Measurements from ENCODE around the gene CTNNA3. TPM values are rescaled to one million over a fixed set of nuclear protein-coding genes. Genes with fewer than 3 reads are reported as not detected.

Gene CTNNA3
- total and polyA plus RNA-seq, 7 donors = under 0.01 to 4.6 (median 2.4) TPM; not detected in 1

DNA sequence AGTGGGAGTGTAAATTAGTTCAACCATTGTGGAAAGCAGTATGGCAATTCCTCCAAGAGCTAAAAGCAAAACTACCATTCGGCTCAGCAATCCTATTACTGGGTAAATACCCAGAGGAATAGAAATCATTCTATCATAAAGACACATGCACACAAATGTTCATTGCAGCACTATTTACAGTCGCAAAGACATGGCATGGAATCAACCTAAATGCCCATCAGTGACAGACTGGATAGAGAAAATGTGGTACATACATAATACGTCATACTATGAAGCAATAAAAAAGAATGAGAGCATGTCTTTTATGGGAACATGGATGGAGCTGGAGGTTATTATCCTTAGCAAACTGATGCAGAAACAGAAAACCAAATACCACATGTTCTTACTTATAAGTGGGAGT, 1646.7 kb downstream of the CTNNA3 start:
- Histone ChIP-seq H3K4me3 (no peak overlapping the region), H3K27ac (no peak overlapping the region), H3K9me3 (peaks cover 0 to 2% (median 0%) of the 10 kb centered on the region in 4 donors), H3K27me3 (no peaks in the 10 kb centered on the region), H3K4me1 (no peaks in the 10 kb centered on the region), H3K36me3 (no peaks in the 10 kb centered on the region)
- intact Hi-C loops (cut with DNase I) = no loop called here
- 75 to 87% methylated on average over 3 of the region's 3 CpGs for WGBS, 2 donors
- TF ChIP-seq, protein P1, sequence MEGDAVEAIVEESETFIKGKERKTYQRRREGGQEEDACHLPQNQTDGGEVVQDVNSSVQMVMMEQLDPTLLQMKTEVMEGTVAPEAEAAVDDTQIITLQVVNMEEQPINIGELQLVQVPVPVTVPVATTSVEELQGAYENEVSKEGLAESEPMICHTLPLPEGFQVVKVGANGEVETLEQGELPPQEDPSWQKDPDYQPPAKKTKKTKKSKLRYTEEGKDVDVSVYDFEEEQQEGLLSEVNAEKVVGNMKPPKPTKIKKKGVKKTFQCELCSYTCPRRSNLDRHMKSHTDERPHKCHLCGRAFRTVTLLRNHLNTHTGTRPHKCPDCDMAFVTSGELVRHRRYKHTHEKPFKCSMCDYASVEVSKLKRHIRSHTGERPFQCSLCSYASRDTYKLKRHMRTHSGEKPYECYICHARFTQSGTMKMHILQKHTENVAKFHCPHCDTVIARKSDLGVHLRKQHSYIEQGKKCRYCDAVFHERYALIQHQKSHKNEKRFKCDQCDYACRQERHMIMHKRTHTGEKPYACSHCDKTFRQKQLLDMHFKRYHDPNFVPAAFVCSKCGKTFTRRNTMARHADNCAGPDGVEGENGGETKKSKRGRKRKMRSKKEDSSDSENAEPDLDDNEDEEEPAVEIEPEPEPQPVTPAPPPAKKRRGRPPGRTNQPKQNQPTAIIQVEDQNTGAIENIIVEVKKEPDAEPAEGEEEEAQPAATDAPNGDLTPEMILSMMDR (IDR thresholded peaks at IDR 0.05) = no peak
- TF ChIP-seq POLR2A (IDR thresholded peaks at IDR 0.05) (no peak), EP300 (IDR thresholded peaks at IDR 0.05) (no peak), POLR2AphosphoS5 (IDR thresholded peaks at IDR 0.05) (no peak)
- no peak for DNase-seq

DNA sequence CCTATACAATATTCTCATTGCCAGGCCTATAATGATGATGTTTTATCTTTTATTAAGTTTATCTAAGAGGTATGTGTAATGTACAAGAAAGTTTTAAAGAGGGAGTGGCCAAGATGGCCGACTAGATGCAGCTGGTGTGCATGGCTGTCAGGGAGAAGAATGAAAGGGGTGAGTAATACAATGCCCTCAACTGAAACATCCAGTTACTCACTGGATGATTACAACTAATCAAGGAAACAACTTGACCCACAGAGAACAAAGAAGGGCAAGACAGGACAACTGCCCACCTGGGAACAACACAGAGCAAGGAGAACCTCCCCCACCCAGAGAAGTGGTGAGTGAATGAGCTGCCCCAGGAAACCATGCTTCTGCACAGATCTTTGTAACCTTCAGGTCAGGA, 1650.1 kb downstream of the CTNNA3 start:
- Histone ChIP-seq H3K27ac (no peak overlapping the region), H3K9me3 (peaks cover 0 to 2% (median 0%) of the 10 kb centered on the region in 4 donors), H3K36me3 (no peaks in the 10 kb centered on the region), H3K4me3 (no peak overlapping the region), H3K27me3 (no peaks in the 10 kb centered on the region), H3K4me1 (no peaks in the 10 kb centered on the region)
- no peak for TF ChIP-seq POLR2AphosphoS5 (IDR thresholded peaks at IDR 0.05)
- TF ChIP-seq POLR2A (IDR thresholded peaks at IDR 0.05) = no peak
- TF ChIP-seq, protein P1 (IDR thresholded peaks at IDR 0.05) = no peak
- WGBS, 2 donors = 30 to 80% methylated on average over 1 of the region's 1 CpG
- DNase-seq = no peak
- intact Hi-C loops (cut with DNase I) = no loop called here

DNA sequence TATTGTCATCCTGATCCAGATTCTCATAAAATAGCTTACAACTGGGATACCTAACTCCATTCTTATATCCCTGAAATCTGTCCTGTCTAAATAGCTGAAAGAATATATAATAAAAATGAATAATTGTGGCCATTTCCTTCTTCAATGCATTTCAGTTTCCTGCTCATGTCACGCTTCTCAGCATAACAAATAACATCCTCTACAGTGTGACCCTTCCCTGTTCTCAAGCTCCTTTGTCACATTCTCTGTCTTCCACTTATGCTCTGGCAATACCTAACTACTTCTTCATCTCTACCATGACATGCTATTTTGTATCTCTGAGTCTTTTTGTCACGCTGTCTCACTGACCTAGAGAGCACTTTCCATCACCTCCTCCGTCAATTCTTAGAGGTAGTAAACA, 1654.2 kb downstream of the CTNNA3 start:
- WGBS, 2 donors = 74 to 77% methylated on average over 3 of the region's 3 CpGs
- Histone ChIP-seq H3K27me3 (no peaks in the 10 kb centered on the region), H3K4me3 (no peak overlapping the region), H3K36me3 (no peaks in the 10 kb centered on the region), H3K4me1 (no peaks in the 10 kb centered on the region), H3K27ac (no peak overlapping the region), H3K9me3 (peaks cover 0 to 2% (median 0%) of the 10 kb centered on the region in 4 donors)
- no peak for TF ChIP-seq POLR2A (IDR thresholded peaks at IDR 0.05)
- no peak for TF ChIP-seq EP300 (IDR thresholded peaks at IDR 0.05)
- intact Hi-C loops (cut with DNase I) = no loop called here
- no peak for DNase-seq

DNA sequence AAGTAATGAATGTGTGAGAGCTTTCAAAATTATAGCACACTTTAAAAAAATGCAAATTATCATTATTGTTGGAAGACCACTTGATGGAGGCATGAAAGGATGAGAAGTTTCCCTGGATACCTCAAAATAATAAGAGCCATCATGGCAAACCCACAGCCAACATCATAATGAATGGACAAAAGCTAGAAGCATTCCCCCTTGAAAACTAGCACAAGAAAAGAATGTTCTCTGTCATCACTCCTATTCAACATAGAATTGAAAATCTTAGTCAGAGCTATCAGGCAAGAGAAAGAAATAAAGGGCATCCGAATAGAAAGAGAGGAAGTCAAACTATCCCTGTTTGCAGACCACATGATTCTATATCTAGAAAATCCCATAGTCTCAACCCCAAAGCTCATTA, 1657.4 kb downstream of the CTNNA3 start:
- TF ChIP-seq POLR2AphosphoS5 (IDR thresholded peaks at IDR 0.05) = no peak
- TF ChIP-seq, protein P1 (IDR thresholded peaks at IDR 0.05) = no peak
- no peak for TF ChIP-seq POLR2A (IDR thresholded peaks at IDR 0.05)
- no peak for TF ChIP-seq EP300 (IDR thresholded peaks at IDR 0.05)
- H3K27ac ChIP-seq = no peak overlapping the region
- no peaks in the 10 kb centered on the region for H3K36me3 ChIP-seq
- intact Hi-C loops (cut with DNase I) = no loop called here
- 76 to 83% methylated on average over 1 of the region's 1 CpG for WGBS, 2 donors
- no peak for DNase-seq
- no peak overlapping the region for H3K4me3 ChIP-seq
- H3K27me3 ChIP-seq = no peaks in the 10 kb centered on the region
- H3K4me1 ChIP-seq = no peaks in the 10 kb centered on the region
- H3K9me3 ChIP-seq = no peaks in the 10 kb centered on the region

DNA sequence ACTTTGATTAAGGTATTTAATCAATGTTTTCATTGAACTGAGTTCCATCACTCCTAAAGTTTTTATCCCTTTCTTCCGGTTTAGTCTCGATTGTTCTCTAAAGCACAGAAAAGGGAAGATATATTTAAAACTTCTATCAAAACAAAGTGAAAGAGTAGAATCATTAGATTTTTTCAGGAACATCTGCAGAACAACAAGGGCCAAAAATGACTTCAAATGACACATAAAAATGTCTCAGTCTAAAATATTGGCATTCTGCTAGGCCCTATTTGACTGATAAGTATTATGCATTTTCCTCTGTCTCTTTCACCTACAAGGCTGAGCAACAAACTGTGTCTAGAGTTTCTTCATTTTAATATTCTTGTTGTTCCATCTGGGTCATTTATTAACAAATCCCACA, 1669.7 kb downstream of the CTNNA3 start:
- Histone ChIP-seq H3K27me3 (no peaks in the 10 kb centered on the region), H3K36me3 (no peaks in the 10 kb centered on the region), H3K4me1 (no peaks in the 10 kb centered on the region), H3K4me3 (no peak overlapping the region), H3K27ac (no peak overlapping the region), H3K9me3 (no peaks in the 10 kb centered on the region)
- TF ChIP-seq POLR2A (IDR thresholded peaks at IDR 0.05) (no peak), POLR2AphosphoS5 (IDR thresholded peaks at IDR 0.05) (no peak)
- DNase-seq = no peak
- 85 to 95% methylated on average over 2 of the region's 2 CpGs for WGBS, 2 donors
- intact Hi-C loops (cut with DNase I) = no loop called here

DNA sequence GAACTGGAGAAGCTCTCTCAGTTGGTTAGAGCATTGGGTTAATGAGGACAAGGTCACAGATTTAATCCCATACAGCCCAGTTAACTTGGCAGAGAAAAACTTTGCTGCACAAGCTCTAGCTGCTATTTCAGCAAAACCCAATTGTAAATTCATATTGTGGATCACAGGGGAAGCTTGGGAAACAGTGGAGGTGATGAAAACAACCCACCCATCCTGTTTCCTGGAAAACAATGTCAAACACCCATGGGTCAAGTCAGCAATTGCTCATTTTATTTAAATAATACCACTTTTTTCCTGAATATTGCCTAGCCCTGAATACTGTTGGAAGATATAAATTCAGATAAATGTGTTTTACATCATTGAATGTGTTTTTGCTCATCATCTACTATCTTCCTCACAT, 1670.8 kb downstream of the CTNNA3 start:
- Histone ChIP-seq H3K9me3 (no peaks in the 10 kb centered on the region), H3K4me1 (no peaks in the 10 kb centered on the region), H3K27me3 (no peaks in the 10 kb centered on the region), H3K36me3 (no peaks in the 10 kb centered on the region), H3K4me3 (no peak overlapping the region), H3K27ac (no peak overlapping the region)
- intact Hi-C loops (cut with DNase I) = no loop called here
- no peak for TF ChIP-seq EP300 (IDR thresholded peaks at IDR 0.05)
- TF ChIP-seq, protein P1 (IDR thresholded peaks at IDR 0.05) = no peak
- TF ChIP-seq POLR2AphosphoS5 (IDR thresholded peaks at IDR 0.05) = no peak
- TF ChIP-seq POLR2A (IDR thresholded peaks at IDR 0.05) = no peak
- no peak for DNase-seq
